HG02885 (cell line): Measurements from ENCODE around the gene RELL2.

Experiments
- ATAC-seq: cut with Tn5 transposase; IDR thresholded peaks from one replicate; pipeline ENCODE4 v1.9.1; 2021; ENCODE audit warnings: mild to moderate bottlenecking; ENCODE audit not compliant: unreplicated experiment, poor library complexity

The RELL2 gene

DNA sequence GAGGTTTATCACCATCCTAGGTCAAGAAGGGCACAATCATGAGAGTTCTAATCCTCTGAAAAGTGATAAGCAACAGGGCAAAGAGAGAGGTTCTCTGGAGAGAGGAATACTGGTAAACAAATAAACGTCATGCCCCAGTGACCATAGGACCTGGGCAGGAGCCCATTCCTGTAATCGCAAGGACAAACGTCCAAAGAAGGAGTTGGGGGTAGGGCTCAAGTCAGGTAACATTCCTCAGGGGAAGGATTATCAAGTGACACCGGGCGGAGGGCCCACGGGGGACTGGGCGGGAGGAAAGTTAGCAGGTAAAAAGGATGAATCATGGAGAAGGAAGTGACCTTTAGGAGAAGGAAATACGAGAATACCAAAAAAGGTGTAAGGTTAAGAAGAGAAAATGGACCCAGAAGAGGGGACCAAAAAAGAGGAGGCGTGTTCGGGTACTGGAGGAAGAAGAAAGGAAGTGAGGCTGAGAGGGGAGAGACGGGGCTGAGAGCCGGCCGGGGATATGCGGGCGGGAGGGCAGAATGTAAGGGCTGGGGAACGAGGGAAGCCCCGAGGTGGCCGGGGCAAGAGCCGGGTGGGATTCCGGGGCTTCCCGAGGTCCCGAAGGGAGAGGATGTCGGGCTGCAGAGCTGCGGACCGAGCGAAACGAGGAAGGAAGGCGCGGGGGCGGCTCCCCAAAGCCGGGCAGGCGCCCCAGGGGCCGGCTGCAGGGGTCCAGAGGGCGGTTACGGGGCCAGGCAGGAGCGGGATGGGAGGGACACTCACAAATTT lies 18.6 kb upstream of the RELL2 start:
- peak; percentile 28 for ATAC-seq

- ATAC-seq, result peak; percentile 83
Observed at GRCh38 chr5:141618804-141619554, 17.8 kb upstream of the RELL2 start, which contains the start of gene DIAPH1. TSS of gene DIAPH1 (minus strand) at chr5:141619000. CDS start at chr5:141618914, 86 bp downstream.

DNA sequence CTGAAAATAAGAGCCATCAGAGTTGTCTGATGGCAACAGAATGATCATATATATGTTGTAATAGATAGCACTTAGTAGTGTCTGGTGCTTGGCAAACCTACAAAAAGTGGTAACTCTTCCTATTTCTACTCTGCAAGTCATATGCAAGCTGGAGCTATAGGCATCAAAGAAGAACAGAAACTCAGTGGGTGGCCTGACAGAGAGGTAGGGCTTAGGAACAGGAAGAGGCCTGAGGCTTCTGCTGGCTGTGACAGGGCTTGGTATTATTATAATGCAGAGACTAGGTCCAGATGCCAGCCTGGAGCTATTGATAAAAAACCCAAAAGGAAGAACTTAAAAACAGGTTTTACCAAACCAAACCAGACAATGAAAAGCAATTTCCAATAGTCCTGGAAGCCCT lies 13.6 kb upstream of the RELL2 start:
- ATAC-seq, result peak; percentile 67

GRCh38 chr5:141623611-141624010 lies 13.2 kb upstream of the RELL2 start:
- no peak for ATAC-seq

GRCh38 chr5:141628175-141628788 lies 8.5 kb upstream of the RELL2 start:
- ATAC-seq, result no peak

DNA sequence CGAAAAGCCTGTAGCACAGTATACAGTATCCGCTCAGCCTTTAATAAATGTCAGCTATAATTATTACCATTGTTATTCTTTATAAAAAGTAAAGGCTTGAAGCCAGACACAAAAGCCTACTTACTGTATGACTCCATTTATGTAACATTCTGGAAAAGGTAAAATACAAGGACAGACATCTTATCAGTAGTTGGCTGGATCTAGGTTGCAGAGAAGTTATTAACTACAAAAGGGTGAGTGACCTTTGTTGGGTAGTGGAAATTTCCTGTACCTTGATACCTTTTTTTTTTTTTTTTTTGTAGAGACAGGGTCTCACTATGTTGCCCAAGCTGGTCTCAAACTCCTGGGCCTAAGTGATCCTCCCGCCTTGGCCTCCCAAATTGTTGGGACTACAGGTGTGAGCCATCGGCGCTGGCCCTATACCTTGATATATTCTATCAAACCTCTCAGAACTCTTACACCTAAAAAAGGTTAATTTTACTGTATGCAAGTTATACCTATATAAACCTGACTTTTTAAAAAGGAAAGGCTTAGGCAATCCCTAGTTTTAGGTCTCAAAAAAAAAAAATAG lies 6.1 kb upstream of the RELL2 start:
- no peak for ATAC-seq

DNA sequence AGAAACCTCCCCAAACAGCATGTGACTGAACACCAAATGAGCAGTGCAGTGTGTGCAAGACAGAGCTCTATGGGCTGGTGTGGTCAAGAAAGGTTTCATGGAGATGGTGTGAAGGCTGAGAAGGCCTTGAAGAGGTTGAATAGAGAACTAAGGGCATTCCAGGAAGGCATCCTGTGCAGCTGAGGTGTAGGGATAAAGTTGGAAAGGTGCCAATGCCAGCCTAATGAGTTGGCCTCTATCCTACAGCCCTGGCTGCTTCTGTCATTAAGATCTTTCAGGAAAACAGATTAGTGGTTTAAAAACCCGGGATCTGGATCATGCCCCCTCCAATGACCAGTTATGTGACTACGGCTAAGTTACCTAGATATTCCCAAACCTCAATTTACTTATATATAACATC lies 4.1 kb upstream of the RELL2 start:
- no peak for ATAC-seq

DNA sequence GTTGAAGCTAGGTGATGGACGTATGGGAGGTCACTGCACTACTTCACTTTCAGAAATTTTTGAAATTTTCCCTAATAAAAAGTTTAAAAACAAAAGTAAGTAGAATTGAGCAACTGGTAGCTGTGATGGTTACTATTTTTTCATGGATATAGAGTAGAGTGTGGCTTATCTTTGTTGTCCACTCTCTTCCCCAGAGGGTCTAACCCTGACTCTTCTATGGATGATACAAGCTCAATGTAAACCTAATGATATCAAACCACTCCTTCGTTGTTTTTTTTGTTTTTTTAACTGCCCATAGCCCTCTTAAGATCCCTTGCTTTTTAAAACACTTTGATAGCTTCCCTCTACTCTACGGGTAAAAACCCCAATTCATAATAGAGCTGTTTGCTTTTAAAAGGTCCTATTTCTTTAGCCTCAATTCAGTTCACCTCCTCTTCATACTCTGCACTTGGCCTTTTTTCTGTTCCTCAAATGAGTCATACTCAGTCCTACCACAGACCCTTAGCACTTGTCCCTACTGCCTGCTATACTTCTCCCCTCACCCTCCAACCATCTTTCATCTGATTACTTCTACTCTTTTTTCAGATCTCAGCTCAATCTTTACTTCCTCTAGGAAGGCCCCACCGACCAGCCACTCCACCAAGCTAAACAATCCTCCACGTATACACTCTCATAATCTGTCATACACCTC lies 2.8 kb upstream of the RELL2 start:
- peak; percentile 74 for ATAC-seq

- no peak for ATAC-seq
Observed at GRCh38 chr5:141634720-141635119, 2.1 kb upstream of the RELL2 start.

DNA sequence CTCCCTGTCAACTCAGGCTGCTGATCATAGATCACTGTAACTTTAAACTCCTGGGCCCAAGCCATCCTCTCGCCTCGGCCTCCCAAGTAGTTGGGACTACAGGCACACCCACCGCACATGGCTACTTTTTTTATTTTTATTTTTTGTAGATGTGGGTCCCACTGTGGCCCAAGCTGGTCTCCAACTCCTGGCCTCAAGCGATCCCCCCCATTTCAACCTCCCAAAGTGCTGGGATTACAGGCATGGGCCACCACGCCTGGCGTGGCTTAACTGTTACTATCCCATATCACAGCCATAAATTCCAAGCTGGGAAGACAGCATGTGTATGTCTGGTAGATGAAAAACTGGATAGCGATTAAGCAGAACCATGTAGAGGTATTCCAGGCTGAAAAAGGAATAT lies 1.2 kb upstream of the RELL2 start:
- ATAC-seq, result no peak

GRCh38 chr5:141636106-141636412 lies 738 bp upstream of the RELL2 start:
- ATAC-seq, result no peak

- ATAC-seq, result peak; percentile 22
Observed at GRCh38 chr5:141637123-141637766, 448 bp downstream of the RELL2 start.

DNA sequence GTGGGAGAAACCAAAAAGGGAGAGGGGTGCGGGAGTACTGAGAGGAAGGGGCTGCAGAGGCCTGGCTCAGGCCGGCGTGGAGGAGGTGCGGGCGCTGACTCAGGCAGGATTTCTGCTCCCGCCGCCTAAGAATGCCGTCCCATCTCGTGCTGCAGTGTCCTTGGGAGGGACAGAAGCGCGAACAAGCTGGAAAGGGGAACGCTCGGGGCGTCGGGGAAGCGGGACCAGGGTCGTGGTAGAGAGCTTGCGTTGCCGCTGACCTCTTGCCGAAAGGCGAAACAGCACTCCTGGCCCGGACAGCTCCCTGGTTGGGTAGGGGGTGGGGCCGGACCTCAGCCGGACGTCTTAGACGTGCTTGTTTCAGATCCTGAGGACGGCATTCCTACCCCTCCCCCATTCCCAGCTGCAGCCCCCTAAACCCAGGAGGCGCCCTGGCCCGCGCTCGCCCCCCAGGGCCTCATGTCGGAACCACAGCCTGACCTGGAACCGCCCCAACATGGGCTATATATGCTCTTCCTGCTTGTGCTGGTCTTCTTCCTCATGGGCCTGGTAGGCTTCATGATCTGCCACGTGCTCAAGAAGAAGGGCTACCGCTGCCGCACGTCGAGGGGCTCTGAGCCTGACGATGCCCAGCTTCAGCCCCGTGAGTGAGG lies 1.1 kb downstream of the RELL2 start:
- peak; percentile 34 for ATAC-seq

DNA sequence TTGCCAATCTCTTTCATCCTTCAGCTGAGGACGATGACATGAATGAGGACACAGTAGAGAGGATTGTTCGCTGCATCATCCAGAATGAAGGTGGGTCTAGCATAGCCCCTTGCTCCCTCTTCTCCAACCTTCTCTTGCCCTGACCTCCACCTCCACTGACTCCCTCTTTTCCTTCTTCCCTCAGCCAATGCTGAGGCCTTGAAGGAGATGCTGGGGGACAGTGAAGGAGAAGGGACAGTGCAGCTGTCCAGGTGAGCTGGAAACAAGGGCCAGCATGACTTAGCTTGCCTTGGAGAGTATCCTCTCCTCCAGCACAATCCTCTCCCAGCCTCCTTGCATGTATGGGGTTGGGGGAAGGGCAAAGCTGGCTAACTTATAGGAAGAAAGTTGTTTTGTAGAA lies 2.0 kb downstream of the RELL2 start:
- ATAC-seq, result no peak

GRCh38 chr5:141639357-141640050 lies 2.7 kb downstream of the RELL2 start:
- no peak for ATAC-seq

DNA sequence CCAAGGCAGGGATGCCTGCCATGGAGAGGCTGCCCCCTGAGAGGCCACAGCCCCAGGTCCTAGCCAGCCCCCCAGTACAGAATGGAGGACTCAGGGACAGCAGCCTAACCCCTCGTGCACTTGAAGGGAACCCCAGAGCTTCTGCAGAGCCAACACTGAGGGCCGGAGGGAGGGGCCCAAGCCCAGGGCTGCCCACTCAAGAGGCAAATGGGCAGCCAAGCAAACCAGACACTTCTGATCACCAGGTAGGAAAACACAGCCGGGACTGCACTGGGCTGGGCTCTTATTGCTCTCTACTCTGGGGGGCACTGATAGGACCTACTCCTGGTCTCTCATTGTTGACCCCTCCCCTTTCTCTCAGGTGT lies 3.2 kb downstream of the RELL2 start:
- no peak for ATAC-seq

- no peak for ATAC-seq
Observed at GRCh38 chr5:141640698-141641097, 3.9 kb downstream of the RELL2 start.

DNA sequence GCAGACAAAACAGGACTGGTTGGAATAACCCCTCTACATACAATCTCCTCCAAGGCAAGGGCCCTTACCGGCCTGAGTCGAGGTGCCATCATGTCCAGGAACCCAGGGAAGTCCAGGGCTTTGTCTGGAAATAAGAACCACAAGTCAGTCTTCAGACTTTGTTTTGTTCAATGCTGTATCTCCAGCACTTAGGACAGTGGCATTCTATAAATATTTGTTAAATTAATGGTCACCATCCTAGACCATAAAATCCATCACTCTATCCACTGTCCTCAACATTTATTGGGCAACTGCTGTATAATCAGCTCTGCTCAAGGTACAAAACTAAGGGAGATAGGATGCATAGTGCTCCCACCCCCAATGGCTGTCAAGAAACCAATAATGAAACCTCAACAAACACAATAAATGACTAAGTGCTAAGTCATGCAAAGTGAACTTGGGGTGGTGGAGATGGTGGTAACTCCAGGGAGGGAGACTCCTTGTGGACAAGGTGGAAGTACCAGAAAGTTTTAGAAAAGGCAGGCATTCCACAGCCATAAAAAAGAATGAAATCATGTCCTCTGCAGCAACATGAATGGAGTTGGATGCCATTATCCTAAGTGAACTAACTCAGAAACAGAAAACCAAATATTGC lies 5.0 kb downstream of the RELL2 start:
- peak; percentile 49 for ATAC-seq

- ATAC-seq, result no peak
Observed at GRCh38 chr5:141646026-141646425, 9.2 kb downstream of the RELL2 start.
